Activated B cell treated with CpG ODN at 0.5 μM for 24 hours (primary cell): Measurements from ENCODE around the gene INTS13. TPM values are rescaled to one million over a fixed set of nuclear protein-coding genes. Genes with fewer than 3 reads are reported as not detected.
"Not testable (repeated sequence)": the region's sequence is repeated elsewhere in the genome, so short reads cannot be mapped to it uniquely, and the experiment has no call there.

Experiments
- ATAC-seq: fragments of 200-7000 bp; cut with Tn5 transposase; one replicate; pipeline ENCODE4 v1.10.0; 2021; ENCODE audit warnings: low read depth, mild to moderate bottlenecking, moderate library complexity
- CTCF ChIA-PET: fragments of 350-600 bp; sonication (Branson Sonifier 250); formaldehyde crosslinking; loops from one replicate; lab custom pipeline; 2021; ENCODE audit warnings: antibody characterized with exemption; lab: Charles Lee
- POLR2A ChIA-PET: fragments of 350-600 bp; sonication (Branson Sonifier 250); formaldehyde crosslinking; loops from one replicate; lab custom pipeline; 2021; ENCODE audit warnings: antibody characterized with exemption; lab: Charles Lee
- DNase-seq: peaks from one replicate; pipeline ENCODE4 v3.0.0; 2022
- H3K27ac Mint-ChIP-seq: one replicate; pipeline ENCODE4 v1.8.0; 2020; ENCODE audit warnings: mixed read lengths
- H3K27me3 Mint-ChIP-seq: one replicate; pipeline ENCODE4 v1.8.0; 2021; ENCODE audit warnings: mixed read lengths
- H3K36me3 Mint-ChIP-seq: one replicate; pipeline ENCODE4 v1.8.0; 2021; ENCODE audit warnings: low read depth, mixed read lengths
- H3K4me1 Mint-ChIP-seq: one replicate; pipeline ENCODE4 v1.8.0; 2021; ENCODE audit warnings: mixed read lengths
- H3K4me3 Mint-ChIP-seq: one replicate; pipeline ENCODE4 v1.8.0; 2020; ENCODE audit warnings: mild to moderate bottlenecking, mixed read lengths
- H3K9me3 Mint-ChIP-seq: one replicate; pipeline ENCODE4 v1.8.0; 2020; ENCODE audit warnings: mixed read lengths
- intact Hi-C: fragments of 100-400 bp; cut with micrococcal nuclease; formaldehyde crosslinking; loops from one replicate; pipeline ENCODE4 v1.15.1; 2024
- total RNA-seq: library from RNA; stranded (reverse); gene quantifications from 2 replicates; pipeline ENCODE4 v1.2.3, GENCODE V29; 2022
- TF ChIP-seq, protein P1 (sequence below): fragments of 200-600 bp; IDR thresholded peaks from one replicate; pipeline ENCODE4 v1.8.0; 2022; ENCODE audit warnings: antibody characterized with exemption, mild to moderate bottlenecking

Gene INTS13
- total RNA-seq, 1 donor from 2014 or later, result 25.0 TPM

DNA sequence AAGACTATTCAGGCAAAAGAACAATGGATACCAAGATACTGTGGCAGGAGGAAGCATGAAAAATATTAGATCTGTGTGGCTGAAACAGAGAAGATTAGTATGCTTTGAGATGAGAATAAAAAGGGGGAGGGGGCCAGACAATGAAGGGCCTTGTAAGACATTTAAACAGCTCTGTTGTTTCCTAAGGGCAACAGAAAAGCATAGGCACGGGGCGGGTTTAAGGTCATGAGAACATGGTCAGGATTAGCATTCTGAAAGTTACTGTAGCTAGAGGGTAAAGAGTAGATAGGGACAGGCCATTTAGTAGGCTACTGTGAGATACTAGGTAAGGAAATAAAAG is 18.6 kb downstream of the INTS13 start:
- intact Hi-C loops, result no loop called here
- Mint-ChIP-seq H3K4me3 (no peak overlapping the region), H3K4me1 (no peaks in the 10 kb centered on the region), H3K27me3 (no peaks in the 10 kb centered on the region), H3K9me3 (no peaks in the 10 kb centered on the region), H3K36me3 (peaks cover 60% of the 10 kb centered on the region), H3K27ac (no peak overlapping the region)
- CTCF ChIA-PET, result interaction anchor here (1.4 kb wide), 1 partner anchor 11 kb away, joined by 4 read pairs; no protein-coding TSS in a partner anchor
- POLR2A ChIA-PET, result no interaction called here
- no peak for DNase-seq
- TF ChIP-seq, protein P1, sequence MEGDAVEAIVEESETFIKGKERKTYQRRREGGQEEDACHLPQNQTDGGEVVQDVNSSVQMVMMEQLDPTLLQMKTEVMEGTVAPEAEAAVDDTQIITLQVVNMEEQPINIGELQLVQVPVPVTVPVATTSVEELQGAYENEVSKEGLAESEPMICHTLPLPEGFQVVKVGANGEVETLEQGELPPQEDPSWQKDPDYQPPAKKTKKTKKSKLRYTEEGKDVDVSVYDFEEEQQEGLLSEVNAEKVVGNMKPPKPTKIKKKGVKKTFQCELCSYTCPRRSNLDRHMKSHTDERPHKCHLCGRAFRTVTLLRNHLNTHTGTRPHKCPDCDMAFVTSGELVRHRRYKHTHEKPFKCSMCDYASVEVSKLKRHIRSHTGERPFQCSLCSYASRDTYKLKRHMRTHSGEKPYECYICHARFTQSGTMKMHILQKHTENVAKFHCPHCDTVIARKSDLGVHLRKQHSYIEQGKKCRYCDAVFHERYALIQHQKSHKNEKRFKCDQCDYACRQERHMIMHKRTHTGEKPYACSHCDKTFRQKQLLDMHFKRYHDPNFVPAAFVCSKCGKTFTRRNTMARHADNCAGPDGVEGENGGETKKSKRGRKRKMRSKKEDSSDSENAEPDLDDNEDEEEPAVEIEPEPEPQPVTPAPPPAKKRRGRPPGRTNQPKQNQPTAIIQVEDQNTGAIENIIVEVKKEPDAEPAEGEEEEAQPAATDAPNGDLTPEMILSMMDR, result no peak
- ATAC-seq, result no peak

GRCh38 chr12:26918321-26919215 is 19.2 kb downstream of the INTS13 start:
- TF ChIP-seq, protein P1, result no peak
- Mint-ChIP-seq H3K4me1 (no peaks in the 10 kb centered on the region), H3K4me3 (no peak overlapping the region), H3K27me3 (no peaks in the 10 kb centered on the region), H3K36me3 (peaks cover 54% of the 10 kb centered on the region), H3K27ac (no peak overlapping the region), H3K9me3 (no peaks in the 10 kb centered on the region)
- ATAC-seq, result no peak
- DNase-seq, result no peak
- POLR2A ChIA-PET, result no interaction called here
- intact Hi-C loops, result no loop called here
- CTCF ChIA-PET, result interaction anchor here (1.4 kb wide), 1 partner anchor 11 kb away, joined by 4 read pairs; no protein-coding TSS in a partner anchor

DNA sequence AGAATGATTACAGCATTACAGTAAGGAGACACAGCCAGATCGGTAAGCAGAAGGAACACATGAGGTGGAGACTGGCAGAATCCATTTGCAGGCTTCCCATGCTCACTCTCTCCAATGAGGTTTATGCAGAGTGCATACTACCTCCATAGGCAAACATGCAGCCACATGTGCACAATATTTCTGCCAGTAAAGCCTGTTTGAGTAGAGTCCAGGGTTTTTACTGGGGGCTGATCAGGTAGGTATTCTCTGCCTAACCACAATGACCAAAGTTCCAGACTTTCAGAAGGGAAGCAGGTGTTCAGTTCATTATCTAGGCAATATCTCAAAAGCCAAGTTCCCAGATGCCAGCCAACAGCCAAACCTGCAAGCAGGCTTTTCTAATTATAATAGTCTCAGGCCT is 31.1 kb downstream of the INTS13 start:
- Mint-ChIP-seq H3K4me1 (no peaks in the 10 kb centered on the region), H3K27me3 (no peaks in the 10 kb centered on the region), H3K9me3 (peaks cover 3% of the 10 kb centered on the region), H3K4me3 (no peak overlapping the region), H3K36me3 (peaks cover 78% of the 10 kb centered on the region), H3K27ac (no peak overlapping the region)
- intact Hi-C loops, result no loop called here
- ATAC-seq (no peak), DNase-seq (no peak)
- CTCF ChIA-PET, result no interaction called here
- TF ChIP-seq, protein P1, result no peak
- POLR2A ChIA-PET, result no interaction called here

DNA sequence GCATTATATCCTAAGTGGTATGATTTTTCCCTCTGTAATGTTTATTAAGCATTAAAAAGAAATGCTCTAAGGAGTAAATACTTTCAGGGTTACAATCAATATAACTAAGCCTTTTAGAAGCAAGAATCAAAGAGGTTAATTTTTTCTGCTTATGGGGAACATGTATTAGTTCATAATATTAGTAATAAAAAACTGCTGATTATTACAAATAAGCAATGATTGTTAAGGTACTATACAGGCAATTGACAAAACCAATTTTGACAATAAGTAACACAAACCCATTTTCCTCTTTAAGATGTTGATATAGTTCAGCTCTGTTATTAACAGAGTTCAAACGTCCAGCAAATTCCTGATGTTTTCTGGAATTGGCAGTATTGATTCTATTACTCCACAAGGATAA is 31.8 kb downstream of the INTS13 start:
- intact Hi-C loops, result no loop called here
- no peak overlapping the region for H3K4me3 Mint-ChIP-seq
- ChIA-PET CTCF (no interaction called here), POLR2A (no interaction called here)
- ATAC-seq (no peak), DNase-seq (no peak)
- H3K9me3 Mint-ChIP-seq, result peaks cover 3% of the 10 kb centered on the region
- TF ChIP-seq, protein P1, result no peak
- no peak overlapping the region for H3K27ac Mint-ChIP-seq
- peaks cover 78% of the 10 kb centered on the region for H3K36me3 Mint-ChIP-seq
- H3K27me3 Mint-ChIP-seq, result no peaks in the 10 kb centered on the region
- H3K4me1 Mint-ChIP-seq, result no peaks in the 10 kb centered on the region

- H3K9me3 Mint-ChIP-seq, H3K27me3 Mint-ChIP-seq, H3K4me1 Mint-ChIP-seq, CTCF ChIA-PET, H3K4me3 Mint-ChIP-seq, H3K27ac Mint-ChIP-seq, DNase-seq, ATAC-seq, intact Hi-C loops, POLR2A ChIA-PET: not testable (repeated sequence)
- H3K36me3 Mint-ChIP-seq, result peaks cover 81% of the 10 kb centered on the region
Observed at GRCh38 chr12:26903396-26903795, 34.4 kb downstream of the INTS13 start.
